ENCODE measurements around the gene OR52I2.

- TF ChIP-seq CTCF (IDR thresholded peaks at IDR 0.05; ENCODE audit: borderline replicate concordance, extremely low read depth, low read length, poor library complexity, severe bottlenecking), result no peak
- no peak for TF ChIP-seq EZH2 (IDR thresholded peaks at IDR 0.05; ENCODE audit: borderline replicate concordance, low read depth, low read length, severe bottlenecking)
These were observed 38.0 kb downstream of the OR52I2 start for GRCh38 chr11:4619514-4619913.

Measured in DND-41 (cell line).